ENCODE data around the gene P4HA2. TPM values are rescaled to one million over a fixed set of nuclear protein-coding genes. Genes with fewer than 3 reads are reported as not detected.

The P4HA2 gene
- total and polyA plus RNA-seq, 2 donors (not counting 3 experiments of a cell fraction or from before 2014, with no cell fraction given), result 37.6 to 58.7 TPM

DNA sequence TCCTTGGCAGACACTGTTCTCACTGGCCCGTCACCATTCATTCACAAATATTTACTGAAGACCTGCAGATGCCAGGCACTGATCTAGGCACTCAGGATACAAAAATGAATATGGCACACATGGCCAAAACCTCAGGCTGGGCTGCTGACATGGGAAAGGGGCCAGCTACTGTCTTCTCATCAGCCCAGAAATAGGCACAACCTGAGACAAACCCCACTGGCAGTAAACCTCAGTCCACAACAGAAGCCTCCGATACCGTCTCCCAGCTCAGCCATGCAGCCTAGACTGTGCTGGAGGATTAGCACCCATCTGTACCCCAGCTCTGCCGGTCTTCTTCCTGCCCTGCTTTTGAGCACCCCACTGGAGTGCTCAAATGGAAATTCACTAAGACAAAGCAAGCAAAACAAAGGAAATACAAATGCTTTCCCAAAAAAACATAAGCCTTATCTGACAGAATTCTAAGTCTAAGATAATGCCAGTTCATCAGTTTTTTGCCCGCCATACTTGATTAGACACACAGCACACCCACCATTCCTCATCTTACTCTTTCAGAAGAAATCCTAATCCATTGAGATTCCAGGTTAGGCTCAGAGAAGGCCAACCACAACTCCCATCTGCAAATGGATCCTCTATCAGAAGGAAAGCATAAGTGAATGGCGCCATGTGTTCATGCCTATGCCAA lies 8.2 kb downstream of the P4HA2 start:
- DNase-seq (ENCODE audit: low read depth, low spot score) (no peak), FAIRE-seq (no peak)
- Histone ChIP-seq H3K4me2 (ENCODE audit: insufficient read depth, low read length) (no peak overlapping the region), H3K9ac (replicated peaks; ENCODE audit: extremely low read depth, insufficient read depth, low read length) (no peak overlapping the region), H3K9me1 (replicated peaks; ENCODE audit: control insufficient read depth, extremely low read depth, insufficient read depth, low read length) (no peaks in the 10 kb centered on the region), H4K20me1 (replicated peaks; ENCODE audit: control insufficient read depth, extremely low read depth, insufficient read depth, low read length) (no peaks in the 10 kb centered on the region), H3K27me3 (ENCODE audit: control insufficient read depth in 2 of 2, insufficient read depth in 2 of 2, low read length in 2 of 2) (no peaks in the 10 kb centered on the region), H3K9me3 (replicated peaks; ENCODE audit: control insufficient read depth, insufficient read depth, low read length) (no peaks in the 10 kb centered on the region), H3K4me3 (replicated peaks in 1 of 3; ENCODE audit: insufficient read depth in 1 of 3, low read depth in 1 of 3, low read length in 3 of 3) (no peak overlapping the region), H3K4me1 (ENCODE audit: control insufficient read depth, extremely low read depth, insufficient read depth, low read length) (peaks cover 5% of the 10 kb centered on the region), H3K79me2 (ENCODE audit: control insufficient read depth, insufficient read depth, low read length) (no peaks in the 10 kb centered on the region), H2AFZ (ENCODE audit: low read depth, low read length) (no peak overlapping the region), H3K27ac (ENCODE audit: insufficient read depth, low read depth, low read length) (no peak overlapping the region), H3K36me3 (ENCODE audit: control insufficient read depth in 2 of 2, extremely low read depth in 1 of 2, insufficient read depth in 2 of 2, low read length in 2 of 2) (peaks cover 3 to 4% of the 10 kb centered on the region in 2 experiments)
- BruUV-seq (replicated peaks), result no TSS peak
- POLR2A ChIA-PET, result no interaction called here
- TF ChIP-seq MYC (IDR thresholded peaks at IDR 0.05; ENCODE audit: low read depth, low read length), result no peak
- intact Hi-C loops (cut with micrococcal nuclease) (no loop called here), dilution Hi-C loops (cut with MboI; ENCODE audit: extremely low pct_ligation_motif_present, low sequenced_read_pairs) (no loop called here)
- CTCF ChIA-PET, result interaction anchor here (1.2 kb wide), 1 partner anchor 19 kb away, joined by 6 read pairs; no protein-coding TSS in a partner anchor

DNA sequence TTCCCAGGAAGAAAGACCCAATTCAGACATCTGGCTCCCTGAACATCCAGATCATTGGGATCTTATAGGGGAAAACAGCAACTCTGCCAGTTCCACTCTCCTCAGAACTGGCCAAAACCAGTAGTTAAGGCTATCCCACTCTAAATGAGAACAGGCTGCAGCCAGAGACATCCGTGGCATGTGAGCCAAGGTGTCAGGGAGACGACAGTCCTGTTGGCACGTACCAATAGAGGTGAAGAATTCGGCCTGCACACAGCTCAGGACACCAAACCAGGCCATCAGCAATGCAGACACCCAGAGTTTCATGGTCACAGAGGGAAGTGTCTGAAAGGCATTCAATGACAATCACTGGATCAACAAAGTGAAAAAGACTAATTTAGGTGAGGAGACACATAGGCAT lies 9.3 kb downstream of the P4HA2 start:
- no peaks in the 10 kb centered on the region for H4K20me1 ChIP-seq (replicated peaks; ENCODE audit: control insufficient read depth, extremely low read depth, insufficient read depth, low read length)
- no peaks in the 10 kb centered on the region for H3K9me1 ChIP-seq (replicated peaks; ENCODE audit: control insufficient read depth, extremely low read depth, insufficient read depth, low read length)
- no peak overlapping the region for H2AFZ ChIP-seq (ENCODE audit: low read depth, low read length)
- H3K4me2 ChIP-seq (ENCODE audit: insufficient read depth, low read length), result no peak overlapping the region
- peaks cover 5% of the 10 kb centered on the region for H3K4me1 ChIP-seq (ENCODE audit: control insufficient read depth, extremely low read depth, insufficient read depth, low read length)
- CTCF ChIA-PET, result interaction anchor here (1.1 to 2.0 kb wide), 3 partner anchors 19 to 41 kb away, joined by 3 to 12 read pairs (median 4); no protein-coding TSS in a partner anchor
- intact Hi-C loops (cut with micrococcal nuclease) (no loop called here), dilution Hi-C loops (cut with MboI; ENCODE audit: extremely low pct_ligation_motif_present, low sequenced_read_pairs) (no loop called here)
- no peaks in the 10 kb centered on the region for H3K27me3 ChIP-seq (ENCODE audit: control insufficient read depth in 2 of 2, insufficient read depth in 2 of 2, low read length in 2 of 2)
- FAIRE-seq (no peak), DNase-seq (ENCODE audit: low read depth, low spot score) (no peak)
- no peak for TF ChIP-seq POLR2A (IDR thresholded peaks at IDR 0.05; ENCODE audit: low read depth, low read length)
- no peak overlapping the region for H3K27ac ChIP-seq (ENCODE audit: insufficient read depth, low read depth, low read length)
- peaks cover 3 to 6% of the 10 kb centered on the region in 2 experiments for H3K36me3 ChIP-seq (ENCODE audit: control insufficient read depth in 2 of 2, extremely low read depth in 1 of 2, insufficient read depth in 2 of 2, low read length in 2 of 2)
- POLR2A ChIA-PET, result no interaction called here
- H3K9me3 ChIP-seq (replicated peaks; ENCODE audit: control insufficient read depth, insufficient read depth, low read length), result no peaks in the 10 kb centered on the region
- H3K79me2 ChIP-seq (ENCODE audit: control insufficient read depth, insufficient read depth, low read length), result no peaks in the 10 kb centered on the region
- H3K9ac ChIP-seq (replicated peaks; ENCODE audit: extremely low read depth, insufficient read depth, low read length), result no peak overlapping the region
- H3K4me3 ChIP-seq (replicated peaks in 1 of 3; ENCODE audit: insufficient read depth in 1 of 3, low read depth in 1 of 3, low read length in 3 of 3), result no peak overlapping the region
- BruUV-seq (replicated peaks), result no TSS peak

Data from endothelial cell of umbilical vein (primary cell).